ENCODE results near the gene CST3.

DNA sequence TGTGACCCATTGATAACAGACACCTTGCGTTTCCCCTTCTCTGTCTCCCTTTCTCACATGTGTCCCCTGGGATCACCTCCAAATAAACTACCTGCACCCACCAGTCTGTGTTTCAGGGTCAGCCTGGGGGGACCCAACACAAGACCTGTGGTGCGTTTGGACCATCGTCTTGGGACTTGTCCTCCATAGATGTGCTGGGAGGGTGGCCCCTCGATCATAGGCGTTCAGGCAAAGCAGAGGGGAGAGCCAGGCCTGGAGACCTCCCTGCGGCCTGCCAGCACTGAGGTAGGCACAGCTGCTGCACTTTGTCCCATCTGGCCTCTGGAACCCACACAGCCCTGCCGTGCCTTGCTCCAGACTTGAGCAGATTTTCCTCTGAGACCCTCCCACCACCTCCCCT lies 50.1 kb downstream of the CST3 start:
- TF ChIP-seq KLF17 (tag by site-specific recombination; IDR thresholded peaks at IDR 0.05) (no peak), GLIS1 (tag by site-specific recombination; IDR thresholded peaks at IDR 0.05) (no peak), ZNF768 (tag by site-specific recombination; IDR thresholded peaks at IDR 0.05) (no peak)
- TF ChIP-seq, protein P1, sequence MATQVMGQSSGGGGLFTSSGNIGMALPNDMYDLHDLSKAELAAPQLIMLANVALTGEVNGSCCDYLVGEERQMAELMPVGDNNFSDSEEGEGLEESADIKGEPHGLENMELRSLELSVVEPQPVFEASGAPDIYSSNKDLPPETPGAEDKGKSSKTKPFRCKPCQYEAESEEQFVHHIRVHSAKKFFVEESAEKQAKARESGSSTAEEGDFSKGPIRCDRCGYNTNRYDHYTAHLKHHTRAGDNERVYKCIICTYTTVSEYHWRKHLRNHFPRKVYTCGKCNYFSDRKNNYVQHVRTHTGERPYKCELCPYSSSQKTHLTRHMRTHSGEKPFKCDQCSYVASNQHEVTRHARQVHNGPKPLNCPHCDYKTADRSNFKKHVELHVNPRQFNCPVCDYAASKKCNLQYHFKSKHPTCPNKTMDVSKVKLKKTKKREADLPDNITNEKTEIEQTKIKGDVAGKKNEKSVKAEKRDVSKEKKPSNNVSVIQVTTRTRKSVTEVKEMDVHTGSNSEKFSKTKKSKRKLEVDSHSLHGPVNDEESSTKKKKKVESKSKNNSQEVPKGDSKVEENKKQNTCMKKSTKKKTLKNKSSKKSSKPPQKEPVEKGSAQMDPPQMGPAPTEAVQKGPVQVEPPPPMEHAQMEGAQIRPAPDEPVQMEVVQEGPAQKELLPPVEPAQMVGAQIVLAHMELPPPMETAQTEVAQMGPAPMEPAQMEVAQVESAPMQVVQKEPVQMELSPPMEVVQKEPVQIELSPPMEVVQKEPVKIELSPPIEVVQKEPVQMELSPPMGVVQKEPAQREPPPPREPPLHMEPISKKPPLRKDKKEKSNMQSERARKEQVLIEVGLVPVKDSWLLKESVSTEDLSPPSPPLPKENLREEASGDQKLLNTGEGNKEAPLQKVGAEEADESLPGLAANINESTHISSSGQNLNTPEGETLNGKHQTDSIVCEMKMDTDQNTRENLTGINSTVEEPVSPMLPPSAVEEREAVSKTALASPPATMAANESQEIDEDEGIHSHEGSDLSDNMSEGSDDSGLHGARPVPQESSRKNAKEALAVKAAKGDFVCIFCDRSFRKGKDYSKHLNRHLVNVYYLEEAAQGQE (tag by site-specific recombination; IDR thresholded peaks at IDR 0.05), result no peak
- TF ChIP-seq, protein P2, sequence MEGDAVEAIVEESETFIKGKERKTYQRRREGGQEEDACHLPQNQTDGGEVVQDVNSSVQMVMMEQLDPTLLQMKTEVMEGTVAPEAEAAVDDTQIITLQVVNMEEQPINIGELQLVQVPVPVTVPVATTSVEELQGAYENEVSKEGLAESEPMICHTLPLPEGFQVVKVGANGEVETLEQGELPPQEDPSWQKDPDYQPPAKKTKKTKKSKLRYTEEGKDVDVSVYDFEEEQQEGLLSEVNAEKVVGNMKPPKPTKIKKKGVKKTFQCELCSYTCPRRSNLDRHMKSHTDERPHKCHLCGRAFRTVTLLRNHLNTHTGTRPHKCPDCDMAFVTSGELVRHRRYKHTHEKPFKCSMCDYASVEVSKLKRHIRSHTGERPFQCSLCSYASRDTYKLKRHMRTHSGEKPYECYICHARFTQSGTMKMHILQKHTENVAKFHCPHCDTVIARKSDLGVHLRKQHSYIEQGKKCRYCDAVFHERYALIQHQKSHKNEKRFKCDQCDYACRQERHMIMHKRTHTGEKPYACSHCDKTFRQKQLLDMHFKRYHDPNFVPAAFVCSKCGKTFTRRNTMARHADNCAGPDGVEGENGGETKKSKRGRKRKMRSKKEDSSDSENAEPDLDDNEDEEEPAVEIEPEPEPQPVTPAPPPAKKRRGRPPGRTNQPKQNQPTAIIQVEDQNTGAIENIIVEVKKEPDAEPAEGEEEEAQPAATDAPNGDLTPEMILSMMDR (tag by site-specific recombination; IDR thresholded peaks at IDR 0.05), result no peak
- TF ChIP-seq, protein P3, sequence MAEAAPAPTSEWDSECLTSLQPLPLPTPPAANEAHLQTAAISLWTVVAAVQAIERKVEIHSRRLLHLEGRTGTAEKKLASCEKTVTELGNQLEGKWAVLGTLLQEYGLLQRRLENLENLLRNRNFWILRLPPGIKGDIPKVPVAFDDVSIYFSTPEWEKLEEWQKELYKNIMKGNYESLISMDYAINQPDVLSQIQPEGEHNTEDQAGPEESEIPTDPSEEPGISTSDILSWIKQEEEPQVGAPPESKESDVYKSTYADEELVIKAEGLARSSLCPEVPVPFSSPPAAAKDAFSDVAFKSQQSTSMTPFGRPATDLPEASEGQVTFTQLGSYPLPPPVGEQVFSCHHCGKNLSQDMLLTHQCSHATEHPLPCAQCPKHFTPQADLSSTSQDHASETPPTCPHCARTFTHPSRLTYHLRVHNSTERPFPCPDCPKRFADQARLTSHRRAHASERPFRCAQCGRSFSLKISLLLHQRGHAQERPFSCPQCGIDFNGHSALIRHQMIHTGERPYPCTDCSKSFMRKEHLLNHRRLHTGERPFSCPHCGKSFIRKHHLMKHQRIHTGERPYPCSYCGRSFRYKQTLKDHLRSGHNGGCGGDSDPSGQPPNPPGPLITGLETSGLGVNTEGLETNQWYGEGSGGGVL (tag by site-specific recombination; IDR thresholded peaks at IDR 0.05), result no peak
